Esophagus squamous epithelium (tissue), 4 donors: ENCODE data around the gene SCNN1B.

ENCODE experiments used
- POLR2A ChIP-seq, 4 donors: fragments of 450-650 bp; IDR thresholded peaks; one replicate each; pipeline ENCODE4 v1.6.1; 2017; ENCODE audit warnings: antibody characterized with exemption in 4 of 4, mild to moderate bottlenecking in 4 of 4, moderate library complexity in 3 of 4
- TF ChIP-seq, protein P1 (sequence below), 6 experiments: fragments of 450-650 bp in 4 of 6; fragments of 200-600 bp in 2 of 6; sonication (generic) in 2 of 6; IDR thresholded peaks; one replicate each; pipeline ENCODE4 v1.5.1; 2016 to 2019; ENCODE audit warnings: antibody characterized with exemption in 6 of 6, mild to moderate bottlenecking in 4 of 6, moderate library complexity in 4 of 6

DNA sequence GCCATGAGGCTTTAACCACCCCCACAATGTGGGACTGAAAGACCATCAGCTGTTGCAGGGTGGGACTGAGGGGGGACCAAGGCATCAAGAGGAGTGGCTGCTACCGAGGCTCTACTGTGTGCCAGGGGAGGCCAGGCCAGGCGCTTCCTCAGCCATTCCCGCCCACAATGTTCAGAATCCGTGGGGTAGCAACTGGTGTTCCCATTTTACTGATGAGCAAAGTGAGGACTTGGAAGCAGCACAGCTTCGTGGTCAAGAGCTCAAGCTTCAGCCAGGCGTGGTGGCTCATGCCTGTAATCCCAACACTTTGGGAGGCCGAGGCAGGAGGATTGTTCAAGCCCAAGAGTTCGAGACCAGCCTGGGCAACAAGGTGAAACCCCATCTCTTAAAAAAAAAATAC is 65.9 kb downstream of the SCNN1B start:
- TF ChIP-seq POLR2A (IDR thresholded peaks at IDR 0.05), result no peak
- TF ChIP-seq, protein P1, sequence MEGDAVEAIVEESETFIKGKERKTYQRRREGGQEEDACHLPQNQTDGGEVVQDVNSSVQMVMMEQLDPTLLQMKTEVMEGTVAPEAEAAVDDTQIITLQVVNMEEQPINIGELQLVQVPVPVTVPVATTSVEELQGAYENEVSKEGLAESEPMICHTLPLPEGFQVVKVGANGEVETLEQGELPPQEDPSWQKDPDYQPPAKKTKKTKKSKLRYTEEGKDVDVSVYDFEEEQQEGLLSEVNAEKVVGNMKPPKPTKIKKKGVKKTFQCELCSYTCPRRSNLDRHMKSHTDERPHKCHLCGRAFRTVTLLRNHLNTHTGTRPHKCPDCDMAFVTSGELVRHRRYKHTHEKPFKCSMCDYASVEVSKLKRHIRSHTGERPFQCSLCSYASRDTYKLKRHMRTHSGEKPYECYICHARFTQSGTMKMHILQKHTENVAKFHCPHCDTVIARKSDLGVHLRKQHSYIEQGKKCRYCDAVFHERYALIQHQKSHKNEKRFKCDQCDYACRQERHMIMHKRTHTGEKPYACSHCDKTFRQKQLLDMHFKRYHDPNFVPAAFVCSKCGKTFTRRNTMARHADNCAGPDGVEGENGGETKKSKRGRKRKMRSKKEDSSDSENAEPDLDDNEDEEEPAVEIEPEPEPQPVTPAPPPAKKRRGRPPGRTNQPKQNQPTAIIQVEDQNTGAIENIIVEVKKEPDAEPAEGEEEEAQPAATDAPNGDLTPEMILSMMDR (IDR thresholded peaks at IDR 0.05), result no peak
